ENCODE data around the gene CFAP410. TPM values are rescaled to one million over a fixed set of nuclear protein-coding genes. Genes with fewer than 3 reads are reported as not detected.

The CFAP410 gene
- total and polyA plus RNA-seq, 2 of the 4 experiments (the other 2 are of a cell fraction) = 3.8 to 10.3 TPM

DNA sequence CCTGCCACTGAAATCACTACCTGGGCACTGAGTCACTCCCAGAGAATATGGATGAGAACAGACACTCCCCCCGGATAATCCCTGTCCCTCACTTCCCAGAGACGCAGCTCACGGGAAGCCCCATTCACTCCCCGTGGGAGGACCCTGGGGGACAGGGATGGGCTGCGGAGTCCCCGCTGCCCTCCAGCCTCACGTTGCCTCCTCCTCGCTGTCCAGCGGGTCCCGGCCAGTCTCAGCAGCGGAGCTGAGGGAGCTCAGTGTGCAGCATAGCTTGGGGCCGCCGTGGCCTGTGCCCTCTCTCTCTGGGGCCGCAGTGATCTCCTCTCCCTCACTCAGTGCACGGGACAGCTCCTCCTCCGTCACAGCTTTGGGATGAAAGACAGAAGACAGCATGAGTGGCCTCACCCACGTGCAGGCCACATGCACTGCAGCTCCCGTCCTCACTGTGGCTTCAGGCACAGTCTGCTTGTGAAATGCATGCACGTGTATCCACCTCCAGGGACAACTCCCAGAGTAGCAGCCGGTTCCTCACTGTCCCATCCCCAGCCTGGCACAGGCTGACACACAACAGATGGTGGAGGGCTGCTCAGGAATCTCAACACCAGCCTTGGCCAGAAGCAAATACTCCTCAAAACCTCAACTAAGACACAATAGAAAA, 7.4 kb downstream of the CFAP410 start:
- Histone ChIP-seq H3K9ac (ENCODE audit: low read depth, low read length) (no peak overlapping the region), H3K9me3 (ENCODE audit: control insufficient read depth, insufficient read depth, low read length) (no peaks in the 10 kb centered on the region), H3K4me3 (ENCODE audit: insufficient read depth, low read depth, low read length) (no peak overlapping the region), H4K20me1 (ENCODE audit: insufficient read depth, low read length) (peaks cover 11% of the 10 kb centered on the region), H3K36me3 (ENCODE audit: control insufficient read depth, insufficient read depth, low read length) (peaks cover 15% of the 10 kb centered on the region; the same call in 1 of the 2 replicates), H3K4me2 (ENCODE audit: low read depth, low read length) (no peak overlapping the region), H3K27me3 (ENCODE audit: control insufficient read depth, insufficient read depth, low read length) (no peaks in the 10 kb centered on the region), H2BK15ac (ENCODE audit: low read depth, low read length) (no peak overlapping the region), H3K27ac (ENCODE audit: insufficient read depth, low read length) (no peak overlapping the region), H3K4ac (ENCODE audit: low read depth, low read length) (no peak overlapping the region), H2AK9ac (replicated peaks; ENCODE audit: low read depth, low read length, poor library complexity) (no peak overlapping the region), H3K14ac (replicated peaks; ENCODE audit: low read depth, low read length) (no peak overlapping the region), H2AFZ (replicated peaks; ENCODE audit: low read length, poor library complexity) (no peak overlapping the region), H2AK5ac (ENCODE audit: low read depth, low read length) (no peak overlapping the region), H3K56ac (ENCODE audit: extremely low read depth, insufficient read depth, low read length) (no peak overlapping the region), H3K9me1 (ENCODE audit: insufficient read depth, low read length) (no peaks in the 10 kb centered on the region), H3K23ac (ENCODE audit: low read depth, low read length) (no peak overlapping the region), H4K5ac (ENCODE audit: low read depth, low read length) (no peak overlapping the region), H4K91ac (ENCODE audit: insufficient read depth, low read depth, low read length) (no peak overlapping the region), H3K4me1 (ENCODE audit: control insufficient read depth, insufficient read depth, low read length) (no peaks in the 10 kb centered on the region), H2BK5ac (ENCODE audit: low read depth, low read length, poor library complexity, severe bottlenecking) (no peak overlapping the region), H3K79me1 (ENCODE audit: low read depth in 1 of 2, low read length in 2 of 2) (no peaks in the 10 kb centered on the region), H2BK20ac (ENCODE audit: low read depth, low read length) (no peak overlapping the region), H3K18ac (ENCODE audit: low read depth, low read length) (no peak overlapping the region), H4K8ac (ENCODE audit: low read depth in 2 of 2, low read length in 2 of 2) (no peak overlapping the region), H2BK120ac (ENCODE audit: low read depth, low read length) (no peak overlapping the region)
- ChIA-PET POLR2A (ENCODE audit: unreplicated experiment) (no interaction called here), CTCF (no interaction called here)
- ATAC-seq (ENCODE audit: low read depth) = no peak
- TF ChIP-seq, protein P1, sequence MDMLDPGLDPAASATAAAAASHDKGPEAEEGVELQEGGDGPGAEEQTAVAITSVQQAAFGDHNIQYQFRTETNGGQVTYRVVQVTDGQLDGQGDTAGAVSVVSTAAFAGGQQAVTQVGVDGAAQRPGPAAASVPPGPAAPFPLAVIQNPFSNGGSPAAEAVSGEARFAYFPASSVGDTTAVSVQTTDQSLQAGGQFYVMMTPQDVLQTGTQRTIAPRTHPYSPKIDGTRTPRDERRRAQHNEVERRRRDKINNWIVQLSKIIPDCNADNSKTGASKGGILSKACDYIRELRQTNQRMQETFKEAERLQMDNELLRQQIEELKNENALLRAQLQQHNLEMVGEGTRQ (IDR thresholded peaks at IDR 0.05; ENCODE audit: low read depth, low read length) = no peak
- TF ChIP-seq BHLHE40 (IDR thresholded peaks at IDR 0.05; ENCODE audit: low read depth, low read length) = peak; percentile 38; the same call in 1 of the 2 replicates
- 78% methylated on average over 8 of the region's 20 CpGs; no CpG with 5 or more reads in 1 of the 2 experiments for WGBS, 2 experiments (ENCODE audit: extremely low coverage in 2 of 2, insufficient read length in 1 of 2)
- BruUV-seq (replicated peaks) = no TSS peak
- intact Hi-C loops (cut with micrococcal nuclease) (loop anchor here (10.0 kb wide), 1 partner anchor 153 kb away; no protein-coding TSS in a partner anchor), in situ Hi-C loops (cut with MboI; ENCODE audit: low sequenced_read_pairs) (no loop called here), dilution Hi-C loops (cut with HindIII; ENCODE audit: low sequenced_read_pairs, unreplicated experiment) (no loop called here)
- DNase-seq = peak; percentile 15
